Measurements from ENCODE around the gene RNF31. TPM values are rescaled to one million over a fixed set of nuclear protein-coding genes. Genes with fewer than 3 reads are reported as not detected.
"Not testable (repeated sequence)": the region's sequence is repeated elsewhere in the genome, so short reads cannot be mapped to it uniquely, and the experiment has no call there.

Gene RNF31
- total RNA-seq, 1 donor from 2014 or later: 33.4 TPM

- ATAC-seq: peak; percentile 96
- peak; percentile 95 for DNase-seq (ENCODE audit: missing footprints)
- intact Hi-C loops (cut with DNase I): loop anchor here (2.0 to 5.0 kb wide), 3 partner anchors 41 to 109 kb away; partner anchors contain the start of genes DHRS1, NOP9, PSME2 and RNF31
Observed at GRCh38 chr14:24188251-24189058, 41.2 kb downstream of the RNF31 start, which contains the start of gene IPO4. Gene IPO4 (minus strand): TSS chr14:24188816. CDS start chr14:24188787, 29 bp downstream.

GRCh38 chr14:24189059-24189375, 41.7 kb downstream of the RNF31 start:
- no peak for DNase-seq (ENCODE audit: missing footprints)

GRCh38 chr14:24189460-24189859, 42.2 kb downstream of the RNF31 start:
- intact Hi-C loops (cut with DNase I): loop anchor here (2.0 to 5.0 kb wide), 3 partner anchors 42 to 108 kb away; partner anchors contain the start of genes DHRS1, NOP9, PSME2 and RNF31
- DNase-seq (ENCODE audit: missing footprints): no peak
- no peak for ATAC-seq

More at GRCh38 chr14:24189059-24189375, 41.7 kb downstream of the RNF31 start:
- ATAC-seq: no peak
- intact Hi-C loops (cut with DNase I): loop anchor here (2.0 to 5.0 kb wide), 3 partner anchors 42 to 108 kb away; partner anchors contain the start of genes DHRS1, NOP9, PSME2 and RNF31

GRCh38 chr14:24190416-24190815, 43.1 kb downstream of the RNF31 start:
- intact Hi-C loops (cut with DNase I): no loop called here
- no peak for DNase-seq (ENCODE audit: missing footprints)
- no peak for ATAC-seq

GRCh38 chr14:24192933-24193332, 45.6 kb downstream of the RNF31 start:
- peak; percentile 32 for DNase-seq (ENCODE audit: missing footprints)
- intact Hi-C loops (cut with DNase I): no loop called here
- ATAC-seq: no peak

GRCh38 chr14:24194186-24194872, 47.0 kb downstream of the RNF31 start:
- intact Hi-C loops (cut with DNase I): no loop called here
- ATAC-seq: no peak

GRCh38 chr14:24194873-24195185, 47.5 kb downstream of the RNF31 start:
- intact Hi-C loops (cut with DNase I): no loop called here

More at GRCh38 chr14:24194186-24194872, 47.0 kb downstream of the RNF31 start:
- DNase-seq (ENCODE audit: missing footprints): no peak

GRCh38 chr14:24195186-24196070, 48.1 kb downstream of the RNF31 start, which contains the start of gene TM9SF1:
Gene TM9SF1 (minus strand): TSS chr14:24195441. CDS start chr14:24195019, 422 bp downstream.
- ATAC-seq (peak; percentile 95), DNase-seq (ENCODE audit: missing footprints) (peak; percentile 95)
- intact Hi-C loops (cut with DNase I): no loop called here

More at GRCh38 chr14:24194873-24195185, 47.5 kb downstream of the RNF31 start:
- peak; percentile 69 for DNase-seq (ENCODE audit: missing footprints)
- no peak for ATAC-seq

GRCh38 chr14:24196071-24197055, 49.1 kb downstream of the RNF31 start:
- intact Hi-C loops (cut with DNase I): no loop called here
- peak; percentile 26 for ATAC-seq

GRCh38 chr14:24197056-24197450, 49.8 kb downstream of the RNF31 start:
- intact Hi-C loops (cut with DNase I): no loop called here

More at GRCh38 chr14:24196071-24197055, 49.1 kb downstream of the RNF31 start:
- peak; percentile 34 for DNase-seq (ENCODE audit: missing footprints)

GRCh38 chr14:24198814-24199524, 51.7 kb downstream of the RNF31 start:
- DNase-seq (ENCODE audit: missing footprints) (no peak), ATAC-seq (no peak)
- intact Hi-C loops (cut with DNase I): no loop called here

More at GRCh38 chr14:24197056-24197450, 49.8 kb downstream of the RNF31 start:
- no peak for DNase-seq (ENCODE audit: missing footprints)
- ATAC-seq: no peak

GRCh38 chr14:24202538-24202937, 55.2 kb downstream of the RNF31 start:
- DNase-seq (ENCODE audit: missing footprints); intact Hi-C loops (cut with DNase I); ATAC-seq: not testable (repeated sequence)

GRCh38 chr14:24203249-24203886, 56.1 kb downstream of the RNF31 start:
- ATAC-seq; intact Hi-C loops (cut with DNase I); DNase-seq (ENCODE audit: missing footprints): not testable (repeated sequence)

GRCh38 chr14:24204163-24205146, 57.2 kb downstream of the RNF31 start:
- intact Hi-C loops (cut with DNase I): no loop called here
- DNase-seq (ENCODE audit: missing footprints) (no peak), ATAC-seq (no peak)
